Measurements from ENCODE around the gene CDK14.

Gene CDK14

DNA sequence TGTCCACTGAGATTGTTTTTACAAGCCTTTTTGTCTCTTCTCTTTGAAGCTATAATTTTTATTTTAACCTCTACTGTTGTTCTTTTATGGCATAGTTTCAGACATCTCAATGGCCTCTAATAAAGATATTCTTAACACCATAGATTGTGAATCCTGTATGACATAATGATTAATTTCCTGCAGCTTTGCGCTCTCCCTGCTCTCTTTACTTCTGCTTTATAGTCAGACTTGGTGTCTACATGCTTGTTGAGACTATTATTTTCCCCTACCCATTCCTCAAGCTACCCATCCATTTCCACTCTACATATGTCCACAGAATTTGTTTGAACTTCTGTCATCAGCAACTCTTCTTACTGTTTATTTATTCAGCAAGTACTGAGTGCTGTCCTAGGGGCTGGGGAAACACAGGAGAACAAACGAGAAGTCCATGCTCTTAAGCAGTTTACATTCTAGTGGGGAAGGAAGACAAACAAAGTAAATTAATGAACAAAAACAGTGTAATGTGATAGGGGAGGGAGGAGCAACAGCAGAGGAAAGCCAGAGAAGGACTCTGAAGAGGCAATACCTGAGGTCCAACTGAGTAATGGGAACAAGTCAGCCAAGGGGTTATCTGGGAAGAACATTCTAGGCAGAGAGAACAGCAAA lies 110.1 kb downstream of the CDK14 start:
- TF ChIP-seq, protein P1, sequence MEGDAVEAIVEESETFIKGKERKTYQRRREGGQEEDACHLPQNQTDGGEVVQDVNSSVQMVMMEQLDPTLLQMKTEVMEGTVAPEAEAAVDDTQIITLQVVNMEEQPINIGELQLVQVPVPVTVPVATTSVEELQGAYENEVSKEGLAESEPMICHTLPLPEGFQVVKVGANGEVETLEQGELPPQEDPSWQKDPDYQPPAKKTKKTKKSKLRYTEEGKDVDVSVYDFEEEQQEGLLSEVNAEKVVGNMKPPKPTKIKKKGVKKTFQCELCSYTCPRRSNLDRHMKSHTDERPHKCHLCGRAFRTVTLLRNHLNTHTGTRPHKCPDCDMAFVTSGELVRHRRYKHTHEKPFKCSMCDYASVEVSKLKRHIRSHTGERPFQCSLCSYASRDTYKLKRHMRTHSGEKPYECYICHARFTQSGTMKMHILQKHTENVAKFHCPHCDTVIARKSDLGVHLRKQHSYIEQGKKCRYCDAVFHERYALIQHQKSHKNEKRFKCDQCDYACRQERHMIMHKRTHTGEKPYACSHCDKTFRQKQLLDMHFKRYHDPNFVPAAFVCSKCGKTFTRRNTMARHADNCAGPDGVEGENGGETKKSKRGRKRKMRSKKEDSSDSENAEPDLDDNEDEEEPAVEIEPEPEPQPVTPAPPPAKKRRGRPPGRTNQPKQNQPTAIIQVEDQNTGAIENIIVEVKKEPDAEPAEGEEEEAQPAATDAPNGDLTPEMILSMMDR (IDR thresholded peaks at IDR 0.05; ENCODE audit: insufficient read depth, low read length) = no peak
- TF ChIP-seq, protein P2, sequence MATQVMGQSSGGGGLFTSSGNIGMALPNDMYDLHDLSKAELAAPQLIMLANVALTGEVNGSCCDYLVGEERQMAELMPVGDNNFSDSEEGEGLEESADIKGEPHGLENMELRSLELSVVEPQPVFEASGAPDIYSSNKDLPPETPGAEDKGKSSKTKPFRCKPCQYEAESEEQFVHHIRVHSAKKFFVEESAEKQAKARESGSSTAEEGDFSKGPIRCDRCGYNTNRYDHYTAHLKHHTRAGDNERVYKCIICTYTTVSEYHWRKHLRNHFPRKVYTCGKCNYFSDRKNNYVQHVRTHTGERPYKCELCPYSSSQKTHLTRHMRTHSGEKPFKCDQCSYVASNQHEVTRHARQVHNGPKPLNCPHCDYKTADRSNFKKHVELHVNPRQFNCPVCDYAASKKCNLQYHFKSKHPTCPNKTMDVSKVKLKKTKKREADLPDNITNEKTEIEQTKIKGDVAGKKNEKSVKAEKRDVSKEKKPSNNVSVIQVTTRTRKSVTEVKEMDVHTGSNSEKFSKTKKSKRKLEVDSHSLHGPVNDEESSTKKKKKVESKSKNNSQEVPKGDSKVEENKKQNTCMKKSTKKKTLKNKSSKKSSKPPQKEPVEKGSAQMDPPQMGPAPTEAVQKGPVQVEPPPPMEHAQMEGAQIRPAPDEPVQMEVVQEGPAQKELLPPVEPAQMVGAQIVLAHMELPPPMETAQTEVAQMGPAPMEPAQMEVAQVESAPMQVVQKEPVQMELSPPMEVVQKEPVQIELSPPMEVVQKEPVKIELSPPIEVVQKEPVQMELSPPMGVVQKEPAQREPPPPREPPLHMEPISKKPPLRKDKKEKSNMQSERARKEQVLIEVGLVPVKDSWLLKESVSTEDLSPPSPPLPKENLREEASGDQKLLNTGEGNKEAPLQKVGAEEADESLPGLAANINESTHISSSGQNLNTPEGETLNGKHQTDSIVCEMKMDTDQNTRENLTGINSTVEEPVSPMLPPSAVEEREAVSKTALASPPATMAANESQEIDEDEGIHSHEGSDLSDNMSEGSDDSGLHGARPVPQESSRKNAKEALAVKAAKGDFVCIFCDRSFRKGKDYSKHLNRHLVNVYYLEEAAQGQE (IDR thresholded peaks at IDR 0.05; ENCODE audit: insufficient replicate concordance, low read depth) = no peak
- TF ChIP-seq POLR2AphosphoS5 (IDR thresholded peaks at IDR 0.05; ENCODE audit: low read depth) = no peak
- TF ChIP-seq GABPA (IDR thresholded peaks at IDR 0.05; ENCODE audit: low read depth) = no peak
- TF ChIP-seq SPI1 (IDR thresholded peaks at IDR 0.05; ENCODE audit: borderline replicate concordance, low read depth) = no peak
- DNase-seq (ENCODE audit: low read depth in 1 of 2, low spot score in 1 of 2) = no peak
- no peaks in the 10 kb centered on the region for H3K27me3 ChIP-seq (ENCODE audit: insufficient read depth, poor library complexity, severe bottlenecking)
- no peak overlapping the region for H3K4me3 ChIP-seq (replicated peaks; ENCODE audit: insufficient read depth, low read length)
- no peak overlapping the region for H3K27ac ChIP-seq (replicated peaks)

DNA sequence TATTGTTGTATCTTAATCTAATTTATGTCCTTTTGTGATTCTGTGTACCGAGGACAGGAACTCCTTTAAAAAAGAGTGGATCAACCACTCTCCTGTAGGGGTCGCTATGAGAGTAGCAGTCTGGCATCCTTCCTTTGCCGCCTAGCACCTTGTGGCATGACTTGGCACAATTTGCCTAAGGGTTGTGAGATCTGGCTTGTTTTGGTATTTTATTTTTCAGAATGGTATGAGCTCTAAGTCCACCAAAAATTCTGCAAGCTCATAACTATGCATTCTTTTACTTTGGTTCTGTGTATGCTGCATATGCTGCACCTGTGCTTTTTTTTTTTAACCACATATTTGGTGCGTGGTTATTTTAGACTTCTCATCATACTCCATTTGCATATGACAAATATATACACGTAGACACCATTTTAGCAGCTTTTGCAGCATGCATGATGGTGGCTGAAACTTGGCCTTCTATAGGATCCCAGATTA lies 112.8 kb downstream of the CDK14 start:
- peak; percentile 1 to 28 for DNase-seq (ENCODE audit: low read depth in 1 of 2, low spot score in 1 of 2)
- H3K27me3 ChIP-seq (ENCODE audit: insufficient read depth, poor library complexity, severe bottlenecking) = no peaks in the 10 kb centered on the region
- H3K4me3 ChIP-seq (replicated peaks; ENCODE audit: insufficient read depth, low read length) = no peak overlapping the region
- TF ChIP-seq, protein P1 (IDR thresholded peaks at IDR 0.05; ENCODE audit: insufficient read depth, low read length) = no peak
- no peak for TF ChIP-seq GABPA (IDR thresholded peaks at IDR 0.05; ENCODE audit: low read depth)
- H3K27ac ChIP-seq (replicated peaks) = no peak overlapping the region

DNA sequence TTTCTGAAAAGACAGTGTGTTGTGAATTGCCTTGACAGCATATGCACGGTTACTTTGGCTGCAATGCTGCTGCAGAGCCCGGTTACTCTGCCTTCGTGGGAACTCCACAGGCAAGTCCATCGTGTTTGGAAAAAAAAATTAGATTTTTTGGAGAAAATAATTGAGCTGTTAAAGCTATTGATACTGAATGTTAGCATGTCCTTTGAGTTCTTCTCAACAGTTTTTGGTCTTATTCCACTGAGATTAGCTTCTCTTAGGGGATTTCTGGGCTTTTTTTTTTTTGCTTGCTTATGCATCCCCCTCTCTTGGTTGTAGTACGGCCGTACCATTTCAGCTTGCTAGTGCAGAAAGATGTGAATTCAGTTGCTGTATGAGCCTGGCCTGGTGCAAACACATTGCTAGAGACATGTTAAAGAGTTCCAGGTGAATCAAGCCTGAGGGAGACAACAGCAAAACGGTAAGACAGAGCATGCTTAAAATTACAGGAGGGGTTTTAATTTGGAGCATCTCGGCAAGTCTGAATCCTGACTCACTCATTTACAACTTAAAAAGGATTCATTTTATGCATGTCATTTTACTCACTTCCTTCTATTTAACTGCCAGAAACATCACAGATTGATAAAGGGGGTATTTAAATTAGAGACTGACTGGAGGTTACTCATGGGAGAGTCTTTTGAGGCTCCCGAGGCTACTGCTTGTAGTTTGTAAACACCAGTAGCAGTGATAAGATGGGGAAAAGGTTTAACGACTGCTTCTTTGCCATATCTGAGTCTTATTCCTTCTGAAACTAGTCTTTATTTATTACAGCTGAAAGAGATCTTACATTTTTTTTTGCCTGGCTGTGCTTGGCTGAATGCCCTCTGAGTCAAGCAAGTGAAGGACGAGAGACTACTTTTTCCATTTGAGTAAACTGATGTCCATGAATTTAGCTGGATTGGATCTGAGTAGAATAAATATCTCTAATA lies 113.7 kb downstream of the CDK14 start:
- TF ChIP-seq SPI1 (IDR thresholded peaks at IDR 0.05; ENCODE audit: borderline replicate concordance, low read depth) = no peak
- no peak for TF ChIP-seq GABPA (IDR thresholded peaks at IDR 0.05; ENCODE audit: low read depth)
- TF ChIP-seq, protein P2 (IDR thresholded peaks at IDR 0.05; ENCODE audit: insufficient replicate concordance, low read depth) = no peak
- TF ChIP-seq, protein P1 (IDR thresholded peaks at IDR 0.05; ENCODE audit: insufficient read depth, low read length) = no peak
- no peak for TF ChIP-seq POLR2AphosphoS5 (IDR thresholded peaks at IDR 0.05; ENCODE audit: low read depth)
- Histone ChIP-seq H3K27me3 (ENCODE audit: insufficient read depth, poor library complexity, severe bottlenecking) (no peaks in the 10 kb centered on the region), H3K4me3 (replicated peaks; ENCODE audit: insufficient read depth, low read length) (no peak overlapping the region), H3K27ac (replicated peaks) (no peak overlapping the region)
- no peak for DNase-seq (ENCODE audit: low read depth in 1 of 2, low spot score in 1 of 2)
